Testis (tissue), 2 donors: Measurements from ENCODE around the gene FBXW7.

Experiments used
- CTCF ChIP-seq, 3 experiments: fragments of 450-650 bp in 2 of 3; fragments of 200-600 bp in 1 of 3; sonication (generic) in 1 of 3; IDR thresholded peaks; one replicate each; pipeline ENCODE4 v1.5.1; 2016 to 2019; ENCODE audit warnings: antibody characterized with exemption in 3 of 3, mild to moderate bottlenecking in 2 of 3, moderate library complexity in 1 of 3
- POLR2A ChIP-seq: fragments of 450-650 bp; IDR thresholded peaks from one replicate; pipeline ENCODE4 v1.6.1; 2017; ENCODE audit warnings: antibody characterized with exemption, mild to moderate bottlenecking, moderate library complexity

- TF ChIP-seq CTCF (IDR thresholded peaks at IDR 0.05) (no peak), POLR2A (no peak)
Observed at GRCh38 chr4:152431784-152432183, 104.1 kb downstream of the FBXW7 start.
